Lung microvascular endothelial cell (primary cell): ENCODE results near the gene AKT1S1. TPM values are rescaled to one million over a fixed set of nuclear protein-coding genes. Genes with fewer than 3 reads are reported as not detected.
A peak's percentile ranks its signal among the peaks of the same experiment; 100 is the strongest.

ENCODE experiments used
- DNase-seq, 2 donors: peaks; one replicate each; pipeline versions ENCODE4 v3.0.0 to v3.0.0-alpha.2; 2010; ENCODE audit warnings: low read depth in 2 of 2
- total RNA-seq: library from RNA; depleted of rRNA; stranded (reverse); fragments of >200 nt; gene quantifications from 2 replicates; pipeline ENCODE4 v1.2.1, GENCODE V29; 2014

Gene AKT1S1
- total RNA-seq, 1 donor from 2014 or later: 8.1 TPM

DNA sequence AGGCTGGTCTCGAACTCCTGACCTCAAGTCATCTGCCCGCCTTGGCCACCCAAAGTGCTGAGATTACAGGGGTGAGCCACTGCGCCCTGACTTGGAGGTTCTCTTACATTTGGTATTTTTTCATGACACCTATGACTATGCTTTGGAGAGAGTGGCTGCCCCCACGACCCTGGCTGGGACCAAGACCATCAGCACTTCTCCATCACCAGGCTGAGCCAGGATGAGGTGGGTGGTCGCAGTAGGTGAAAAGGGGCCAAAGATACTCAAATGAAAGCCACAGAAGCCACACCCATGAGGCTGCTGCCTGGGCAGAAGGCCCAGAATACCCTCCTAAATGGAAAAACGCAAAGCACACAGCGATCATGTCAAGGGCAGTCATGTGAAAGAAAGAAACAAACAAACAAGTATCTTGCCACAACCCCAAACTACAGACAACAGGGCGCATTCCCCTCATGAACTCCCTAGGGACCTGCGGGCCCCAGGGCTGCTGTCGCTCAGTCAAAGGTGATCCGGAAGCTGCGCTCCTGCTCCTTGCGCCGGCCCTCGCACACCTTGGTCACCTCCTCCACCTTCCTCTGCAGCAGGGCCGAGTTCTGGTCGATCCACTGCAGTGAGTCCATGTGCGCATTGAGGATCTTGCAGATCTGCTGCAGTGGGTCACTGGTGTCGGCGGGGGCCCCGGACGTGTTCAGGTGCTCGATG lies 30.7 kb upstream of the AKT1S1 start:
- no peak for DNase-seq

DNA sequence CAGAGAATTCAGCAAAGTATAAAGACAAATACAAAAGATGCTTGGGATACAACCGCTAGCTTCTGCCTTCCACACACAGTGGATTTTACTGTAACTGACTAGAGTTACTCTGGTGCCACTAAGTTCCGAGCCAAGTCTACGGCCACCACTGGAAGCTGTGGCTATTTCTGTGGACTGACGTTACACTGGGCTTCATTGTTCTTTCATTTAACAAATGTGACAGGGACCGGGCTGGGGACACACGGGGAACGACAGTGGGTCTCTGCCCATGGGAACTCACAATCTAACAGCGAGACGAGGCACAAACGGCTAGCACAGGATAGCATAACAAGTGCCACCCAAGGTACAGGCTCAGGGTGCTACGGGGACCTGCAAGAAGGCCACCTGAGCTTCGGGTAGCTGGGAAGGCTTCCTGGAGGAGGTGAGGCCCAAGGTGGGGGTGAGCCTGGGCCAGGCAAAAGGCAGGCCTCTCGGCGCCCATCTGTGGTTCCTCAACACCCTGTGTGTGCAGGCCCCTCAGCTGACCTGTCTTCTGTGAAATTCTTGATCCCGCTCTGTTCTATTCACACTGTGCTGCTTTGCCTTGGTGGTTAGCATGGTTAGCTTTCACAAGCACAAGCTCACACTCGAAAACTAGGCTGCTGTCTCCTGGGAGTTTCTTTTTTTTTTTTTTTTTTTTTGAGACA lies 29.9 kb upstream of the AKT1S1 start:
- no peak for DNase-seq

DNA sequence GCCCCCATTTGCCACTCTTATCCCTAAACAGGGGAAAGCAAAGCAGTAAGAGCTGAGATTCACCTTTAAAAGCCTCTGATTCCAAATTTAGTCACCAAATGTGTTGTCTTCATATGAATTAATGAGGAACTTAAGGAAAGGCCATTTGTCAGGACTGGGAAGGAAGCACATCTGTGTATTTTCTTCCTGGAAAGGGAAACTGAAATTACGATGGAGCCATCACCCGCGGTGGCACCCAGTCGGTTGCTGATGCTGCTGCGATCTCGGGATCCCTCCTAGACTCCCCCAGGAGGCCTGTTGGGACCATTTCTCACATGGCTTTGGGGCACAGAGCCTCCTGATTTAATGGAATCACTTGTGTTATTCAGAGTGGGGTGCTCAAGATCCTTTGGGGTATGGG lies 27.0 kb upstream of the AKT1S1 start:
- DNase-seq: no peak

DNA sequence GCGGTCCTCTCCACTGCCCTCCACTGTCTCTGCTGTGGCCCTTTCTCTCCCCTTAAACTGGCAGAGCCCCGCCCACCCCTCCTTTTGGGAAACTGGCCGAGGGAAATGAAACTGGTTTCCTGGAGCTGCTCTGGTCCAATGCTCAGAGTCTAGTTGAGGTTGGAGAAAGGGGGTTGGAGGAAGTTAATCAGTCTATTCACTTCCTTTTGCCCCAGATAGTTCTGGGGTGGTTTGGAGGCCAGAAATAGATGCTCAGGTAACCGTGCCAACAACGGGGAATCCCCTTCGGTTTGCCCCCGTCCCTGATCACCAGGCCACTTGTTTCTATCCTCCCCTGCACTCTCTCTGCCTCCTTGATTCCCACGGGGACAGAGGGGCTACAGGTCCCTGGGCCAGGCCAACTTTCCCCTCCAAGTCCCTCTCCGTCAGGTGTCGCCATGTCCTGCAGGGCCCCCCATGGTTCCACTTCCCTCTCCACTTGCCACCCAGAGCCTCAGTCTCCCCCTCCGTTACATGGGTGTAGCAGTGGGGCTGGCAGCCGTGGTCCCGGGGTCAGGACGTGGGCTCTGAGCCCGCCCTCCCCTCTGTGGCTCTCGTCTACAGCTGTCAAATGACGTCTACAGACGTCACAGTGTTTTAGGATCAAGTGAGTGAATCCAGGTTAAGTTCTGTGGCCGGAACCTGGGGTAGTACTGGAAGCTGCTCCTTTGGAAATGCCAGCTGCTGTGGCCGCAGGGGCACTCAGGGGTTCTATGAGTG lies 19.9 kb upstream of the AKT1S1 start, which contains the start of gene IL4I1:
TSS of gene IL4I1 (minus strand) at position 25 of the 759 bp plus-strand sequence. CDS start 727 bp downstream, outside the sequence.
- DNase-seq: peak; percentile 41 to 86

DNA sequence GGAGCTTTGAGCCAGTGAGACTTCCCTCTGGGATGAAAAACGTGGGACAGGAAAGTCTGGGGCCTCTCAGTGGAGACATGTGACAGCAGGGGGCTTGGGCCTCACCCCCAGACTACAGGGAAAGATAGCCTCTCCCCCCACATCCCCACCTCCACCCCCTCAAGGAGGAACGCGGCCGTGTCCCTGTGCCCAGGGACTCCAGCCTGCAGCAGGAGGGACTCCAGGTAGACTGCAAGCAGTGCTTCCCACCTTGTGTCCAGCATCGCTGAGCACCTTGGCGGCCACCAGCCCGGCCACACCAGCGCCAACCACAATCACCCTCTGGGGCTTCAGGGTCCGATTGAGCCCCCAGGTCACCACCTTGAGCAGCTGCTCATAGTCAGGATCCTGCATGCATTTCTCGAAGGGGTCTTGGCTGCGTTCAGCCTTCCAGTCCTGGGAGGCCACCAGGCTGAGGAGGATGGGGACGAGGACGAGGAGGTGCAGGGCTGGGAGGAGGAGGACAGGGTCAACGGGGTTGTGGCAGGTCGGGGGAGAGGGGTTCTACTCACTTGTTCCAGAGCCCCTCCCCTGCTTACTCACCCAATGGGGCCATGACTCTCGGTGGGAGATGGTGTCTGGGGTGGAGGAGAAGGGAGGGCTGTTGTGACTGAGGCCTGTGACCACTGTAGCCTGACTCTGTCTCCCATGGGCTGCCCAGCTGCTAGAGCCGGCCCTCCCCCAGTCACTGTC lies 18.6 kb upstream of the AKT1S1 start:
- DNase-seq: no peak

DNA sequence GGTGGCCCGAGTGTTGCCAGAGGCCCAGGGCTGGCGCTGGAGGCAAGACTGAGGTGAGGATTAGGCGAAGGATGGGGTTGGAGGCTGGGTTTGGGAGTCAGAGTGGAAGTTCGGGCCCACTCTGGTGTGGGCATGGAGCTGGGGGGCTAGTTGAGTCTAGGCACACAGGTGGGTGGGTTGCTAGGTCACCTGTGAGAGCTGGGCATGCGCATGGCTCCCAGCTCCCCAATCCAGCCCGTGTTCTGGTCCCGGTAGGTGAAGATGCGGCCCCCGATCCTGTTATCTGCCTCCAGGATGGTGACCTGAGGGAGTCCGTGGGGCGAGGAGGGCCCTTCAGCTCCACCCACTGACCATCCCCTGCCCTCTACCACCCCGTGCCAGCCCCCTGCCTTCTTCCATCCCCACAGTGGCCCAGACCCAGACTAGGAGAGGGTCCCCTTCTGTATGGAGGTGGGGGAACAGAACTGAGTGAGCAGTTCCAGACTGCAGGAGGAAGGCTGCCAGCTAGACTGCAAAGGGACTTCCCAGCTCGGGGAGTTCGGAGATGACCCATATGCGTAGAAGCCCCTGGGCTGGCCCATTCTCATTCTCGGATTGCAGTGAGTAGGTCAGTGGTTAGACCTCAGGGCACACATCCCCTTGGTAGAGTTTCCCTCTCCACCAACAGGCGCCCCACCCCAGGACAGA lies 17.9 kb upstream of the AKT1S1 start:
- DNase-seq: no peak

DNA sequence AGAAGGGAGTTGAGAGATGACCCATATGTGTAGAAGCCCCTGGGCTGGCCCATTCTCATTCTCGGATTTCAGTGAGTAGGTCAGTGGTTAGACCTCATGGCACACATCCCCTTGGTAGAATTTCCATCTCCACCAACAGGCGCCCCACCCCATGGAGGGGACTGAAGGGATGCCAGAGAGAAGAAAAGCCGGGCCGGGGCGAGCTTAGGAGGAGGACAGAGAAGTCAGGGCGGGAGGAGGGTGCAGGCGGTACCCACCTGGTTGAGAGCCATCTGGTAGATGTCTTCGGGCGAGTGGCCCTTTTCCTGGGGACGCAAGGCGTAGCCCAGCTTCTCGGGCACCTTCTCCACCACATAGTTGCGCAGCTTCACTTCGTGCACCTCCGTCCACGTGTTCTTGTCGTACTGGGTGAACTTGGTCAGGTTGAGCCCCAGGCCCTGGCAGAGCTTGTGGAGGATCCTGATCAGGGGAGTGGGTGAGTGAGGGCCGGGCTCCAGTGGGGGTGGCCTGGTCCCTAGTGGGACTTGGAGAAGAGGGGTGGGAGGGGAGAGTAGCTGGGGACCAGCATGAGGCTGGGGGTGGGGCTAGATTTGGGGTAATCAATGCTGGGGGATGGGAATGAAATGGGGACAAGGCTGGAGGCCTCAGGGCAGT lies 17.0 kb upstream of the AKT1S1 start:
- DNase-seq: no peak

DNA sequence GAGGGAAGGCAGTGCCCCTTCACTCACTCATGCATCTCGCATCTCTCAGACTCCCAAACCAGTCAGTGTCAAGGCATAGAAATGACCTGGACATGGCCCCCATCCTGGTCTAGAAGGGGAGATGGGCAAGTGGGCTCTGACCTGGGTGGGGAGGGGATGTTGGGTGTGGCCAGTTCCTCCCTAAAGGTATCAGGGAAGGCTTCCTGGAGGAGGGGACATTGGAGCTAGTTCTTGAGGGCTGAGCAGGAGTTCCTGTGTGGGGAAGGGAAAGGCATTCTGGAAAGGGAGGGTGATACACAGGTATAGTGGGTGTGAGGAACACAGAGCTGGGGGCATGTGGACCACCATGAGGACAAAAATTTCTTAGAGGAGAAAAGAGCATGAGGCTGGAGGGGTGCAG lies 15.6 kb upstream of the AKT1S1 start:
- no peak for DNase-seq

DNA sequence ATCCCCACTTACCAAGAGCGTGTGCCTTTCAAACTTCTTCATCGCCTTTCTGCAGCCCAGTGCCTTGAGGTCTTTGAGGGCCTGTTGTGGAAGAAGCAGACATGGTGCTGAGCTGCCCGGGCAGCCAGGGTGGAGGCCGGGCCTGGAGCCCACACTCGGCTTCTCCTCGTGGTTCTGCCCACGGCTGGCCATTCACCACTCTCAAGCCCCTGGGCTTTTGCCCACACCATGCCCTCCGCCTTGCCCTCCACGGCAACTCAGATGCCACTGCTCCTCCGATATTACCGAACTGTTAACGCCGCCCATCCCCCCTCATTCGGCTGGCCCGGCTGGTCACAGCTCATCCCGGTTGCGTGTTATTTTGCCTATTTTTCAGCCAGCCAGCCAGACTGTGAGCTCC lies 14.2 kb upstream of the AKT1S1 start:
- DNase-seq: no peak

DNA sequence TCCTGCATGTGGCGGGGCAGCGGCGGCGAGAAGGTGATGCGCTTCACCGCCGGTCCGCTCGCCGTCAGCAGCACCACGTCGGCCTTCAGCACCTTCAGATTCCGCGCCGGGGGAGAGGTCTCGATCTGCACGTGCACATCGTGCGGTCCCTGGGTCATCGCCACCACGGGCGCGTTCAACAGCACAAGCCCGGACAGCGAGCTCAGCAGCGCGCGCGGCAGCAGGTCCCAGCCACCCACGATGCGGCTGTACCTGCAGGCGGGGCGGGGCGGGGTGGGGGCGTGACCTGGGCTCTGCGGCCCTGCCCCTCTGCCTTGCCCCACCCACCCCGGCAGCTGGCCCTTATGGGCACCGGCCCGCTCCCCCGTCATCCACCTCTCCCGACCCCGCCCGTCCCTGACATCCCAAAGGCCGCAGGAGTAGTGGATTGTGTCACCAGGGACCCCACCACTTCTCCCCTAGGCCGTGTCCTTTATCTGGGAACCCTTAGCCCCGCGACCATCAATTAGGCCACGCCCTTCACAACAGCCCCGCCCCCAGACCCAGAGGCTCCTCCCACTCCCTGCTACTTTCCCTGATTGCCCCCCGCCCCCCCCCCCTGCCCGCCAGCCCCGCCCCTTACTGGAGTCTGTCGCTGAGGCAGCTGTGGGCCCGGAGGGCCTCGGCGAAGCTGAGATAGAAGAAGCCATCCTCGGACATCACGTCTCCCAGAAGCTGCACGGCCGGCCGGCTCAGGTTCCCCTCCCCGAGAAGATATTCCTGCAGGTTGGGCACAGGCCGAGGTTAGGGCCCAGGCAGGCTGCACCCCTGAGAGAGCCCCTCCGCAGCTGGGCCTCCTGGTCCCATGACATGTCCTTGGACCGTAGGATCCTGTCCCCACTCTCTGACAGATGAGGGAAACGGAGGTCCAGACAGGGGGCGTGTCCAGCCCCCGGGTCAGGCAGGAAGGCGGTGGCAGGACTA lies 13.5 kb upstream of the AKT1S1 start:
- DNase-seq: no peak

DNA sequence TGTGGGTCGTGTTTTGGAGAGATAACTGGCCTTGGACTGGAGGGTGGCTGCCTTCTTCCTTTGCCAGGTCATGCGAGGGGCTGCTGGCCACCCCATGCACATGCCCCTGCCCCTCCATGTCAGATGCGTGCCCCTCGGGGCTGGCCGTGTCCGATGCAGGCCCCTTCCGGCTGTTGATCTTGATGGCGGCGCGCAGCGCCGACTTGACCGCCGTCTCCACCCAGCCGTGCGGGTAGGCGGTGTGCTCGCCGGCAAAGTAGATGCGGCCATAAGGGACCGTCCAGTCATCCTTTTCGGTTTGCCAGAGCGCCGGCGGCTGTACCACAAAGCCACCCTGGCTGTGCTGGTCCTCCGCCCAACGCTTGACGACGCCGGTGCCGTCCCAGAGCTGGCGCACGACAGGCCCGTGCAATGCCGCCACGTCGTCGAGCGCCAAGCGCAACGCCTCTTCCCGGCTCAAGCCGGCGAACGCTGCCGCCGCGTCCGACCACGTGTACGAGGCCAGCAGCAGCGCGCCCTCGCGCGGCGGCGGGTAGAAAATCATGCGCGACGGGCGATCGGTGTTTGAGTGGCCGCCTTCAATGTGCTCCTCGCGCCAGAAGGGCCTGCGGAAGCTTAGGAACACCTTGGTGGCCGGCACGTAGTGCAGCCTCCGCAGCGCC lies 12.7 kb upstream of the AKT1S1 start:
- DNase-seq: peak; percentile 79 to 90

DNA sequence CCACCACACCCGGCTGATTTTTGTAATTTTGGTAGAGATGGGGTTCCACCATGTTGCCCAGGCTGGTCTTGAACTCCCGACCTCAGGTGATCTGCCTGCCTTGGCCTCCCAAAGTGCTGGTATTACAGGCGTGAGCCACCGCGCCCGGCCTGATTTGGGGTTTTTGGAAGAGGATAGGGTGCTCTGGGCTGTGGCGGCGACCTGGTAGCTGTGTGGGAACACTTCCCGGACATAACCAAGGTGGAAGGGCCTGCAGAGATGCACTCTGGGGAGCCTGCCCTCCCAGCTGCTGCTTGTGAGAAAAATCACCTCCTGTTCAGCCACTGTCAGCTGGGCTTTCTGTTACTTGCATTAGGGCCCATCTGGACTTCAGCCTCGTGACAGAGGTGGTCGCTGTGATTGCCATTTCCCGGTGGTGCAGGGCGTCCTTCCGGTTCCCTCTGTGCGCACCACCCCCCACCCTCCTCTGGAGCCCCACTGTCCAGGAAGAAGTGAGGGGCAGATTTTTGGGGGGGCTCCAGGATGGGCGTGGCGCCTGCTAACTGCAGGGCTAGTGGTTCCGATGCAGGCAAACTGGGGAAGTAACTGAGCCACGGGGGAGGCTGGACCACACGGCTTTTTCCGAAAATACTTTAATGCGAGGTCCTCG lies 12.0 kb upstream of the AKT1S1 start:
- DNase-seq: no peak

DNA sequence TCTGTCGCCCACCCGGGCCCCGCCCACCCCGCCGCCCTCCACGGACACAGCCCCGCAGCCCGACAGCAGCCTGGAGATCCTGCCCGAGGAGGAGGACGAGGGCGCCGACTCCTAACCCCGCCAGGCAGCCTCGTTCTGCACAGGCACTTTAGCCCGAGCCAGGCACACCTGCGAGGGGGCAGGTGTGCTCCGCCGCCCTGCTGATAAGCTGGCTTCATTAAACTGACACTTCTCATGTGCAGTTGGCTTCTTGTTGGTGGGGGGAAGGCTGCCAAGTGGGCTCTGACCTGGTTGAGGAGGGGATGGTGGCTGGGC lies 11.3 kb upstream of the AKT1S1 start:
- no peak for DNase-seq

DNA sequence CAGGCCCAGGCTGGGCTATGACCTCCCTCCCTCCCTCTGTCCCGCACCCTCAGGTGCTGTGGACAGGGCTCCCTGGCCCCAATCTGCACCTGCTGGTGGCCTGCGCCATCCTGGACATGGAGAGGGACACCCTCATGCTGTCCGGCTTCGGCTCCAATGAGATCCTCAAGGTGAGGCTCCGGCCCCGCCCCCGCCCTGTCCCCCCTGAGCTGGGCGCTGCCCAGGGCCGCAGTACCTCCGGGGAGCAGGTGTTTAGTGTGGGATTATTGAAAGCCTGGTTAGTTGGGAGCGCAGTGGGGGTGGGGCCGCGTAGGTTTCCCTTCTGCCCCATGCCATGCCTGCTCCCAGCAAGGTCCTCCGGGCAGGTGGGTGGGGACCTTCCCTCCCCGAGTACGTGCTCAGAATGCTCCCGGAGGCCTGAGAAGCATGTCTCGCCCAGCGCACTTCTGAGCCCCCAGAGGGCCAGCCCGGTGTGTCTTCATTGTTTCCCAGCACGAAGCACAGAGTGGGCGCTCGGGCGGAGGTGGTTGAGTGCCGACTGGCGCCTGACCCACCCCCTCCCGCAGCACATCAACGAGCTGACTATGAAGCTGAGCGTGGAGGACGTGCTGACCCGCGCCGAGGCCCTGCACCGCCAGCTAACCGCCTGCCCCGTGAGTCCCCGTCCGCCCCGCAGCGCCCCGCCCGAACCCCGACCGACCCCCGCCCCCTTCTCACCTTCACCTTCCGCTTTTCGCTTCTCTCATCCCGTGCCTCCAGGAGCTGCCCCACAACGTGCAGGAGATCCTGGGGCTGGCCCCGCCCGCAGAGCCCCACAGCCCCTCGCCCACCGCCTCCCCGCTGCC lies 10.7 kb upstream of the AKT1S1 start:
- no peak for DNase-seq

DNA sequence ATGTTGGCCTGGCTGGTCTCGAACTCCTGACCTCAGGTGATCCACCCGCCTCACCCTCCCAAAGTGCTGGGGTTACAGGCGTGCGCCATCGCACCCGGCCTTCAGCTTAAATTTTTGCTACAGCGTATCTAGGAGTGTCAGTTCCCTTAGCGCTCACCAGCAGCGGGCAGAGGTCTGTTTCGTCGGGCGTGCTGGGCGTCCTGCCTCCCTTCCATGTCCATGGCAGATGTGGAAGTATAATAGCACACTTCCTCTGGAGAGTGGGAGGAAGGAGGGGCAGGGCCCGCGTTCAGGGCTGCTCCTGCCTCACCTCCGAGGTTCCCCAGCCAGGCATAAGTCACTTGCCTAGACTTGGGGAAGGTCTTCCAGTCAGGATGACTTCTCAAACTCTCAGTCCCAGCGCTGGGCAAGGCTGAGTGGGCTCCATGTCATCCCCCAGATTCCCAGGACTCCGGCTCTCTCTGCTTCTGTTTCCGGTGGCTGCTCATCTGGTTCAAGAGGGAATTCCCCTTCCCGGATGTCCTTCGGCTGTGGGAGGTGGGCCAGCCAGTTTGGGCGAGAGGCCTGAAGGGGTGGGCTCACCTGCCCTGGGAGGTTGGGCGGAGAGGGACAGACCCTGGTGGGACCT lies 10.0 kb upstream of the AKT1S1 start:
- DNase-seq: no peak

DNA sequence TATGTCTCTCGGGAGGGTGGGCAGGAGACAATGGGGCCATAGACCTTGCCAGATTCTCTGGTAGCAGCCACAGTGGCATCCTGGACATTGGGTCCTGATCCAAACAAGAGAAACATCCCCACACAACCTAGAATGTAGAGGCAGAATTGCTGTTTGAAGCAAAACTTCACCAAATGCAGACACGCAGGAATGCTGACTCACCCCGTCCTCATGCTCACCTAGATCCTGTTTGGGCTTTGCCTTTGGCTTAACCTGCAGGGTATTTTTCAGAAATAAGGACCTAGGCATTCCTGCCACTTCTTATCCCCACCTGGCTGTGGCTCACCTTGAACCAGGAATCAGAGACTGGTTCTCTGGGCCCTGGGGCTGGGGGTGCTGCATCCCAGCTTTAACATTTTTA lies 7.6 kb upstream of the AKT1S1 start:
- no peak for DNase-seq

DNA sequence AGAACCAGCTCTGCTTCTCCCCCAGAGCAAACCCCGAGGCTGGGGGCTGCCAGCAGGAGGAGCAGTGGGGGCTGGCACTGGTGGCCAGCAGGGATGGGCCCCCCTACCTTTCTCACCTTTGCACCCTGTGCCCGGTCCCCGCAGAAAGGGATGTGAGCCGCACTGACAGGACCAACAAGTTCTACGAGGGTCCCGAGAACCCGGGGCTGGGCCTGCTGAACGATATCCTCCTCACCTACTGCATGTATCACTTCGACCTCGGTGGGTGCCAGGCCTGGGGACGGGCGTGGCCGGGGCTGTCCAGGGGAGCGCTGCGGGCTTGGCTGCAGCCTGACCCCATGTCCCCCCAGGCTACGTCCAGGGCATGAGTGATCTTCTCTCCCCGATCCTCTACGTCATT lies 7.0 kb upstream of the AKT1S1 start:
- DNase-seq: no peak
